CD4-positive, alpha-beta T cell (primary cell): Measurements from ENCODE around the gene ABHD1. TPM values are rescaled to one million over a fixed set of nuclear protein-coding genes. Genes with fewer than 3 reads are reported as not detected.
A peak's percentile ranks its signal among the peaks of the same experiment; 100 is the strongest.

ENCODE experiments used
- ATAC-seq: fragments of 200-7000 bp; cut with Tn5 transposase; one replicate; pipeline ENCODE4 v1.10.0; 2022; ENCODE audit warnings: mild to moderate bottlenecking; ENCODE audit not compliant: poor library complexity
- CTCF ChIA-PET: fragments of 350-600 bp; sonication (Branson Sonifier 250); formaldehyde crosslinking; loops from one replicate; lab custom pipeline; 2021; ENCODE audit warnings: antibody characterized with exemption, inconsistent platforms; lab: Charles Lee
- POLR2A ChIA-PET: fragments of 350-600 bp; sonication (Branson Sonifier 250); formaldehyde crosslinking; loops from one replicate; lab custom pipeline; 2021; ENCODE audit warnings: antibody characterized with exemption, inconsistent platforms; lab: Charles Lee
- DNase-seq, 14 experiments: peaks; one replicate each; pipeline ENCODE4 v3.0.0-alpha.2; 2013 to 2020; ENCODE audit warnings: mixed read lengths in 2 of 14
- H3K27ac ChIP-seq, 2 donors: one replicate each; pipeline versions ENCODE4 v1.5.1 to v1.7.0; 2013; ENCODE audit warnings: low read length in 2 of 2, low read depth in 1 of 2, mild to moderate bottlenecking in 1 of 2
- H3K27me3 ChIP-seq, 2 experiments: 1 replicate in 1 of 2; 2 replicates in 1 of 2; pipeline versions ENCODE4 v1.6.1 to v1.7.0; 2013; ENCODE audit warnings: low read length in 2 of 2, control low read depth in 1 of 2, mild to moderate bottlenecking in 1 of 2, moderate library complexity in 1 of 2; ENCODE audit not compliant: insufficient read depth in 2 of 2, control insufficient read depth in 1 of 2
- H3K36me3 ChIP-seq: one replicate; pipeline ENCODE4 v1.6.1; 2013; ENCODE audit warnings: low read length, control low read depth; ENCODE audit not compliant: insufficient read depth
- H3K4me1 ChIP-seq: one replicate; pipeline ENCODE4 v1.6.1; 2013; ENCODE audit warnings: low read length, control low read depth; ENCODE audit not compliant: insufficient read depth
- H3K4me3 ChIP-seq: one replicate; pipeline ENCODE4 v1.5.1; 2013; ENCODE audit warnings: mild to moderate bottlenecking, low read length, moderate library complexity
- H3K9me3 ChIP-seq, 2 experiments: 1 replicate in 1 of 2; 2 replicates in 1 of 2; pipeline versions ENCODE4 v1.6.1 to v1.7.0; 2013; ENCODE audit warnings: low read length in 2 of 2, mild to moderate bottlenecking in 2 of 2, control low read depth in 1 of 2, moderate library complexity in 1 of 2; ENCODE audit not compliant: control insufficient read depth in 1 of 2, insufficient read depth in 1 of 2
- H3K27ac Mint-ChIP-seq: one replicate; pipeline ENCODE4 v1.8.0; 2020; ENCODE audit warnings: mixed read lengths
- H3K27me3 Mint-ChIP-seq: one replicate; pipeline ENCODE4 v1.8.0; 2021; ENCODE audit warnings: mixed read lengths
- H3K36me3 Mint-ChIP-seq: one replicate; pipeline ENCODE4 v1.8.0; 2021; ENCODE audit warnings: low read depth, mixed read lengths
- H3K4me1 Mint-ChIP-seq: one replicate; pipeline ENCODE4 v1.8.0; 2021; ENCODE audit warnings: low read depth, mixed read lengths
- H3K4me3 Mint-ChIP-seq: one replicate; pipeline ENCODE4 v1.8.0; 2020; ENCODE audit warnings: mild to moderate bottlenecking, mixed read lengths
- H3K9me3 Mint-ChIP-seq: one replicate; pipeline ENCODE4 v1.8.0; 2020; ENCODE audit warnings: mixed read lengths
- intact Hi-C, 2 experiments: fragments of 100-400 bp; cut with DNase I in 1 of 2; cut with micrococcal nuclease in 1 of 2; formaldehyde crosslinking; loops; one replicate each; pipeline versions ENCODE4 v1.15.1 to v1.9.0; 2023 to 2025; cut with DNase I, micrococcal nuclease
- total RNA-seq, 174 experiments: library from RNA in 2 of 174; stranded (reverse) in 2 of 174; gene quantifications; one replicate each; pipeline ENCODE4 v1.2.3 and lab custom pipeline; 2021 to 2026
- TF ChIP-seq, protein P1 (sequence below): fragments of 200-600 bp; IDR thresholded peaks from one replicate; pipeline ENCODE4 v1.8.0; 2022; ENCODE audit warnings: antibody characterized with exemption, mild to moderate bottlenecking

The ABHD1 gene
- total RNA-seq, 2 experiments from 2014 or later = 1.0 to 1.3 TPM

- peaks cover 19% of the 10 kb centered on the region for H3K4me1 Mint-ChIP-seq
- peak within 1 kb of the TSS; percentile 55 to 79 for H3K27ac ChIP-seq
- H3K27ac Mint-ChIP-seq = peak within 1 kb of the TSS; percentile 94
- peak; percentile 94 to 99 (median 98) for DNase-seq
- peaks cover 30% of the 10 kb centered on the region for H3K4me1 ChIP-seq
- TF ChIP-seq, protein P1, sequence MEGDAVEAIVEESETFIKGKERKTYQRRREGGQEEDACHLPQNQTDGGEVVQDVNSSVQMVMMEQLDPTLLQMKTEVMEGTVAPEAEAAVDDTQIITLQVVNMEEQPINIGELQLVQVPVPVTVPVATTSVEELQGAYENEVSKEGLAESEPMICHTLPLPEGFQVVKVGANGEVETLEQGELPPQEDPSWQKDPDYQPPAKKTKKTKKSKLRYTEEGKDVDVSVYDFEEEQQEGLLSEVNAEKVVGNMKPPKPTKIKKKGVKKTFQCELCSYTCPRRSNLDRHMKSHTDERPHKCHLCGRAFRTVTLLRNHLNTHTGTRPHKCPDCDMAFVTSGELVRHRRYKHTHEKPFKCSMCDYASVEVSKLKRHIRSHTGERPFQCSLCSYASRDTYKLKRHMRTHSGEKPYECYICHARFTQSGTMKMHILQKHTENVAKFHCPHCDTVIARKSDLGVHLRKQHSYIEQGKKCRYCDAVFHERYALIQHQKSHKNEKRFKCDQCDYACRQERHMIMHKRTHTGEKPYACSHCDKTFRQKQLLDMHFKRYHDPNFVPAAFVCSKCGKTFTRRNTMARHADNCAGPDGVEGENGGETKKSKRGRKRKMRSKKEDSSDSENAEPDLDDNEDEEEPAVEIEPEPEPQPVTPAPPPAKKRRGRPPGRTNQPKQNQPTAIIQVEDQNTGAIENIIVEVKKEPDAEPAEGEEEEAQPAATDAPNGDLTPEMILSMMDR = no peak
- ChIA-PET CTCF (interaction anchor here (0.5 to 2.6 kb wide), 6 partner anchors 11 to 169 kb away, joined by 3 to 8 read pairs (median 4); partner anchors contain the start of genes ABHD1 and AGBL5), POLR2A (interaction anchor here (1.0 to 3.8 kb wide), 7 partner anchors 10 to 83 kb away, joined by 3 to 56 read pairs (median 6); partner anchors contain the start of genes ABHD1, AGBL5, ATRAID and KHK)
- no peaks in the 10 kb centered on the region for H3K9me3 Mint-ChIP-seq
- no peaks in the 10 kb centered on the region for H3K9me3 ChIP-seq
- H3K36me3 Mint-ChIP-seq = peaks cover 35% of the 10 kb centered on the region
- no peaks in the 10 kb centered on the region for H3K27me3 ChIP-seq
- H3K36me3 ChIP-seq = peaks cover 36% of the 10 kb centered on the region
- intact Hi-C loops = loop anchor here (1.0 to 5.0 kb wide), 7 partner anchors 11 to 101 kb away; partner anchors contain the start of genes ABHD1 (in 2 of the 2), ATRAID (in 2 of the 2), SLC5A6 (in 2 of the 2) and KHK (in 1 of the 2)
- peak; percentile 97 for ATAC-seq
- H3K4me3 Mint-ChIP-seq = peak within 1 kb of the TSS; percentile 98
- no peaks in the 10 kb centered on the region for H3K27me3 Mint-ChIP-seq
- H3K4me3 ChIP-seq = peak within 1 kb of the TSS; percentile 90
Observed at GRCh38 chr2:27133905-27134780, 10.5 kb downstream of the ABHD1 start, which contains the start of gene PREB. TSS of gene PREB (minus strand) at chr2:27134636. CDS start at chr2:27134421, 215 bp downstream.

DNA sequence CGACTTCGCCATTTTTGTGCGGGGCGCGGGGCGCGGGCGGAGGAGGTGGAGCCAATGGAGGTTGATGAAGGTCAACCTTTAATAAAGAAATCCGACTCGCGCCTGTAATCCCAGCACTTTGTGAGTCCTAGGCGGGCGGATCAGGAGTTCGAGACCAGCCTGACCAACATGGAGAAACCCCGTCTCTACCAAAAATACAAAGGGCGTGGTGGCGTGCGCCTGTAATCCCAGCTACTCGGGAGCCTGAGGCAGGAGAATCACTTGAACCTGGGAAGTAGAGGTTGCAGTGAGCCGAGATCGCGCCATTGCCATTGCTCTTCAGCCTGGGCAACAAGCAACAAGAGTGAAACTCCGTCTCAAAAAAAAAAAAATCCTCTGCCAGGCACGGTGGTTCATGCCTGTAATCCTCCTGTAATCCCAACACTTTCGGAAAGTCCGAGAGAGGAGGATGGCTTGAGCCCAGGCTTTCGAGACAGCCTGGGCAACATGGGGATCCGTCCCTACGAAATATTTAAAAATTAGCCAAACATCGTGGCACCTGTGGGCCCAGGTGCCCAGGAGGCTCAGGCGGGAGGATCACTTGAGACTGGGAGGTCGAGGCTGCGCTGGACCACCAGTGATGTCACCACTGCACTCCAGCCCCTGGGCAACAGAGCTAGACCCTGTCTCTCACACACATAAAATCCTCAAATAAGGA, 11.3 kb downstream of the ABHD1 start:
- Histone ChIP-seq H3K4me1 (peaks cover 30% of the 10 kb centered on the region), H3K27ac (peak overlapping the region in 1 of 2 donors; percentile 79), H3K36me3 (peaks cover 30% of the 10 kb centered on the region), H3K27me3 (no peaks in the 10 kb centered on the region), H3K9me3 (no peaks in the 10 kb centered on the region), H3K4me3 (peak overlapping the region; percentile 90)
- intact Hi-C loops = loop anchor here (1.0 to 5.0 kb wide), 7 partner anchors 12 to 242 kb away; partner anchors contain the start of genes ABHD1 (in 2 of the 2), ATRAID (in 2 of the 2), SLC5A6 (in 2 of the 2) and KHK (in 1 of the 2)
- POLR2A ChIA-PET = interaction anchor here (1.0 to 3.8 kb wide), 5 partner anchors 11 to 84 kb away, joined by 3 to 56 read pairs (median 13); partner anchors contain the start of genes ABHD1, AGBL5, ATRAID and OST4
- peak overlapping the region; percentile 94 for H3K27ac Mint-ChIP-seq
- H3K36me3 Mint-ChIP-seq = peaks cover 30% of the 10 kb centered on the region
- H3K4me1 Mint-ChIP-seq = peaks cover 19% of the 10 kb centered on the region
- H3K27me3 Mint-ChIP-seq = no peaks in the 10 kb centered on the region
- no peak for ATAC-seq
- TF ChIP-seq, protein P1 = no peak
- CTCF ChIA-PET = interaction anchor here (1.4 to 2.6 kb wide), 4 partner anchors 11 to 168 kb away, joined by 4 to 8 read pairs (median 4); partner anchors contain the start of genes ABHD1 and AGBL5
- peak in 1 of 14 experiments; percentile 27 for DNase-seq
- H3K4me3 Mint-ChIP-seq = peak overlapping the region; percentile 98
- H3K9me3 Mint-ChIP-seq = no peaks in the 10 kb centered on the region
